Pons (tissue), 1 donor: Measurements from ENCODE around the gene RIPK3.

Source experiments
- DNase-seq: peaks from one replicate; pipeline ENCODE4 v3.0.0-alpha.2; 2016; ENCODE audit warnings: low spot score

The RIPK3 gene

GRCh38 chr14:24321212-24321975, 18.4 kb downstream of the RIPK3 start:
- DNase-seq, result no peak

- no peak for DNase-seq
Observed at GRCh38 chr14:24317141-24317928, 22.5 kb downstream of the RIPK3 start.

- no peak for DNase-seq
Observed at GRCh38 chr14:24316597-24316950, 23.2 kb downstream of the RIPK3 start.

GRCh38 chr14:24315807-24316596, 23.8 kb downstream of the RIPK3 start:
- DNase-seq, result no peak

GRCh38 chr14:24315243-24315806, 24.5 kb downstream of the RIPK3 start:
- DNase-seq, result no peak

GRCh38 chr14:24314377-24315193, 25.2 kb downstream of the RIPK3 start:
- no peak for DNase-seq

GRCh38 chr14:24313913-24314312, 25.9 kb downstream of the RIPK3 start:
- DNase-seq, result no peak

- peak; percentile 65 for DNase-seq
Observed at GRCh38 chr14:24312736-24313507, 26.9 kb downstream of the RIPK3 start.

GRCh38 chr14:24311837-24312615, 27.8 kb downstream of the RIPK3 start:
- DNase-seq, result no peak

GRCh38 chr14:24310646-24311604, 28.9 kb downstream of the RIPK3 start, which contains the start of gene LTB4R:
TSS of gene LTB4R (plus strand) at chr14:24311502. CDS start at chr14:24315652, 4,150 bp downstream.
- no peak for DNase-seq

GRCh38 chr14:24310265-24310645, 29.5 kb downstream of the RIPK3 start:
- DNase-seq, result no peak

GRCh38 chr14:24309538-24310264, 30.1 kb downstream of the RIPK3 start, which contains the start of gene LTB4R2:
TSS of gene LTB4R2 (plus strand) at chr14:24310140. CDS start at chr14:24310665, 525 bp downstream.
- no peak for DNase-seq

- no peak for DNase-seq
Observed at GRCh38 chr14:24308342-24309124, 31.3 kb downstream of the RIPK3 start.

- peak; percentile 57 for DNase-seq
Observed at GRCh38 chr14:24307575-24308341, 32.0 kb downstream of the RIPK3 start, which contains the start of gene CIDEB. TSS of gene CIDEB (minus strand) at chr14:24307977. CDS start at chr14:24307858, 119 bp downstream.

GRCh38 chr14:24307156-24307574, 32.6 kb downstream of the RIPK3 start:
- DNase-seq, result no peak

- DNase-seq, result no peak
Observed at GRCh38 chr14:24304019-24304387, 35.8 kb downstream of the RIPK3 start.
